ENCODE measurements around the gene RREB1.

The RREB1 gene

GRCh38 chr6:7229376-7230326, 121.9 kb downstream of the RREB1 start:
- H3K4me1 ChIP-seq (ENCODE audit: control insufficient read depth, low read length): no peaks in the 10 kb centered on the region
- H3F3A ChIP-seq (ENCODE audit: control insufficient read depth, insufficient read depth): no peaks in the 10 kb centered on the region
- H3K36me3 ChIP-seq (ENCODE audit: control insufficient read depth, low read length): peaks cover 44% of the 10 kb centered on the region
- no peaks in the 10 kb centered on the region for H3K79me2 ChIP-seq (ENCODE audit: control insufficient read depth, low read length)
- no peak overlapping the region for H3K4me2 ChIP-seq (ENCODE audit: low read length)
- no peaks in the 10 kb centered on the region for H3K9me3 ChIP-seq (ENCODE audit: control insufficient read depth, insufficient read depth, low read length)
- no peak for TF ChIP-seq CTCF (IDR thresholded peaks at IDR 0.05; ENCODE audit: low read depth, low read length, poor library complexity, severe bottlenecking)
- TF ChIP-seq EZH2phosphoT487 (IDR thresholded peaks at IDR 0.05; ENCODE audit: borderline replicate concordance, low read length): no peak
- H3K9me2 ChIP-seq (replicated peaks; ENCODE audit: control insufficient read depth, low read length): no peaks in the 10 kb centered on the region
- no peaks in the 10 kb centered on the region for H3K27me3 ChIP-seq (ENCODE audit: control insufficient read depth, low read length)
- H4K20me1 ChIP-seq (ENCODE audit: control insufficient read depth, insufficient read depth, low read depth, low read length): no peaks in the 10 kb centered on the region
- H3K4me3 ChIP-seq (ENCODE audit: low read length): no peak overlapping the region
- H3K27ac ChIP-seq (ENCODE audit: low read depth, low read length): no peak overlapping the region

GRCh38 chr6:7230327-7230691, 122.5 kb downstream of the RREB1 start:
- Histone ChIP-seq H3K4me3 (ENCODE audit: low read length) (no peak overlapping the region), H3F3A (ENCODE audit: control insufficient read depth, insufficient read depth) (no peaks in the 10 kb centered on the region), H3K9me3 (ENCODE audit: control insufficient read depth, insufficient read depth, low read length) (no peaks in the 10 kb centered on the region), H3K79me2 (ENCODE audit: control insufficient read depth, low read length) (no peaks in the 10 kb centered on the region), H3K9me2 (replicated peaks; ENCODE audit: control insufficient read depth, low read length) (no peaks in the 10 kb centered on the region), H3K4me2 (ENCODE audit: low read length) (no peak overlapping the region), H3K4me1 (ENCODE audit: control insufficient read depth, low read length) (no peaks in the 10 kb centered on the region), H3K27ac (ENCODE audit: low read depth, low read length) (no peak overlapping the region), H3K36me3 (ENCODE audit: control insufficient read depth, low read length) (peaks cover 48% of the 10 kb centered on the region), H4K20me1 (ENCODE audit: control insufficient read depth, insufficient read depth, low read depth, low read length) (no peaks in the 10 kb centered on the region), H3K27me3 (ENCODE audit: control insufficient read depth, low read length) (no peaks in the 10 kb centered on the region)
- TF ChIP-seq EZH2phosphoT487 (IDR thresholded peaks at IDR 0.05; ENCODE audit: borderline replicate concordance, low read length) (no peak), CTCF (IDR thresholded peaks at IDR 0.05; ENCODE audit: low read depth, low read length, poor library complexity, severe bottlenecking) (no peak)

- no peak overlapping the region for H3K4me3 ChIP-seq (ENCODE audit: low read length)
- H3K27me3 ChIP-seq (ENCODE audit: control insufficient read depth, low read length): no peaks in the 10 kb centered on the region
- H3K27ac ChIP-seq (ENCODE audit: low read depth, low read length): no peak overlapping the region
- no peaks in the 10 kb centered on the region for H4K20me1 ChIP-seq (ENCODE audit: control insufficient read depth, insufficient read depth, low read depth, low read length)
- peaks cover 43% of the 10 kb centered on the region for H3K36me3 ChIP-seq (ENCODE audit: control insufficient read depth, low read length)
- peaks cover 2% of the 10 kb centered on the region for H3K4me1 ChIP-seq (ENCODE audit: control insufficient read depth, low read length)
- no peaks in the 10 kb centered on the region for H3K79me2 ChIP-seq (ENCODE audit: control insufficient read depth, low read length)
- no peaks in the 10 kb centered on the region for H3K9me2 ChIP-seq (replicated peaks; ENCODE audit: control insufficient read depth, low read length)
- no peaks in the 10 kb centered on the region for H3K9me3 ChIP-seq (ENCODE audit: control insufficient read depth, insufficient read depth, low read length)
- H3F3A ChIP-seq (ENCODE audit: control insufficient read depth, insufficient read depth): no peaks in the 10 kb centered on the region
- TF ChIP-seq CTCF (IDR thresholded peaks at IDR 0.05; ENCODE audit: low read depth, low read length, poor library complexity, severe bottlenecking): no peak
- no peak for TF ChIP-seq EZH2phosphoT487 (IDR thresholded peaks at IDR 0.05; ENCODE audit: borderline replicate concordance, low read length)
- H3K4me2 ChIP-seq (ENCODE audit: low read length): no peak overlapping the region
Observed at GRCh38 chr6:7230956-7231713, 123.4 kb downstream of the RREB1 start.
